HG03066 (cell line): ENCODE data around the gene ABLIM2.

ENCODE experiments used
- ATAC-seq: cut with Tn5 transposase; IDR thresholded peaks from one replicate; pipeline ENCODE4 v1.9.1; 2021; ENCODE audit warnings: low read depth; ENCODE audit not compliant: unreplicated experiment

ABLIM2 gene

DNA sequence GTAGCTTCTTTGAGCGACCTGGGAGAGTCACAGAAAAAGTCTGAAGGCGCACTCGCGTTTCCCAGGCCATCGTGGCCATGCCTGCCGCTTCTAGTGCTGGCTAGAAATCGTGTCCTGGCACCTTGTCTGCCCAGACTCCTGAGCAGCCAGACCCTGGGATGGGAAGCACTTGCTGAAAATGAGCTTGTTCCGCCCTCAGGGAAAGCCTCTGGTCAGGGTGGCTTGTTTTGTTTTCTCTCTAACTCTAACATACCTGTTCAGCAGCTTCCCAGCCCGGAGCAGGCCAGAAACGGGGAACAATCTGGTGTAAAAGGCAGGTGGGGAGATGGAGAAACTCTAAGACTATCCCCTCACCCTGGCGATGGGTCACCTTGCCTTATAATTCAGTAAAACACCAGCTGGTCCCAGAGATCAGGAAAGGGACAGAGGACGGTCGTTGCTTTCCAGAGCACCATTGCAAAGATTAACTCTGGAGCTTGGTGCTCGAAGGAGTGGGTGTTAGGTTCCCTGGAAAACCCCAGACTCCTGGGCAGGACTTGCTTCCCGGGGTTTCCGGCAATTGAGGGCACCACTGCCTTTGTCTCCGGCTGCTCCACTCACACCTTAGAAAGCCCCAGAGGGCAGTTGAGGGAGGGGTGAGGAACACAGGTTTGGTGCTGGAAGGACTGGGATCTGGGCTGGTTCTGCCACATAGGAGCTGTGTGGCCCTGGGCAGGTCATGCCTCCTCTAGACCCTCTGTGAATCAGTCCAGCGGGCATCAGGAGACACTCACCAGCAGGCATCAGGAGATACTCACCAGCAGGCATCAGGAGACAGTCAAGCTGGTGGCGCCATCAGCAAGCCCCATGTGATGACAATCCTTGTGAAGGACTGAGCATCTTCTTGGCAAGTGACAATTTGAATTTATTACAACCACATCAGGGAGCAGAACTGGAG lies 36.0 kb upstream of the ABLIM2 start:
- ATAC-seq, result no peak

DNA sequence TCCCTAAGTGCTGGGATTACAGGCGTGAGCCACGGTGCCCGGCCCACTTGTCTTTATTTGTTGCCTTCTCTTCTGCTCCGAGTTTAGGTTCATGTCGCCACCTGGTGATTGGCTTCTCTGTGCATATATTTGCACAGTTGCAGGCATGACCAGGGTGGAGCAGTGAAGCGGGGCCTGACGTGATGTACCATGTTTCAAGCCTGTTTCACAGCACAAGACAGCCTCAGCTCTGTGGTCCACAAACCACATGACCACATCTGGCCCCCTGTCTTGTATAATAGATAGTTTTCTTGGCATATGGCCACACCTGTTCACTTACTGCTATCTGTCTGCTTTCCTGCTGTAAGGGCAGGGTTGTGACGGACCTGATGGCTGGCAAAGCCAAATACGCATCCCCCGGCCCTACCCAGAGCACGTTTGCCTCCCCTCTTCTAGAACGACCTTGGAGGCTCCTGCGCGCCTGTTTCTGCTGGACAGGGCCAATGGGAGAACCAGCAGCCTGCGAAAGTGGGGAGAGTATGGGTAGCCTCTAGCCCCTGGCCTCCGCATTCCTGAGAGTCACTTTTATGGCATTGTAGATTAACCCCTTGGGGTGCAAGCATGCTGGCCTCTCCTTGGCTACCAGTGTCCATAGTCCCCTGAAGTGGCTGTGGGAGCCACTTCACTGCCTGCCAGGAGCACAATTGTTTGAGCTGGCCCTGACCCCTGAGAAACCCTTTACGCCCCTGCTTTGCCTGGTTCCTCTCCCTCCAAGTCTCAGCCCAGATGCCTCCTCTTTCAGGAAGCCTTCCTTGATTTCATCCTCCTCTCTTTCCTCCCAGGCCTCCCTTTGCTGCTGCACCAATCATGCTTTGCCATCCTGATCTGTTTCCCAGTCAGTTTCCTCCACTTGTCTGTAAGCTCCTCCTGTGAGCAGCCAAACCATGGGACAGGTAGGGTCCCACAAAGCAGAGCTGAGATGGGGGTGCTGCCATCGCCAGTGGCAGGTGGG lies 34.4 kb upstream of the ABLIM2 start:
- peak; percentile 76 for ATAC-seq

DNA sequence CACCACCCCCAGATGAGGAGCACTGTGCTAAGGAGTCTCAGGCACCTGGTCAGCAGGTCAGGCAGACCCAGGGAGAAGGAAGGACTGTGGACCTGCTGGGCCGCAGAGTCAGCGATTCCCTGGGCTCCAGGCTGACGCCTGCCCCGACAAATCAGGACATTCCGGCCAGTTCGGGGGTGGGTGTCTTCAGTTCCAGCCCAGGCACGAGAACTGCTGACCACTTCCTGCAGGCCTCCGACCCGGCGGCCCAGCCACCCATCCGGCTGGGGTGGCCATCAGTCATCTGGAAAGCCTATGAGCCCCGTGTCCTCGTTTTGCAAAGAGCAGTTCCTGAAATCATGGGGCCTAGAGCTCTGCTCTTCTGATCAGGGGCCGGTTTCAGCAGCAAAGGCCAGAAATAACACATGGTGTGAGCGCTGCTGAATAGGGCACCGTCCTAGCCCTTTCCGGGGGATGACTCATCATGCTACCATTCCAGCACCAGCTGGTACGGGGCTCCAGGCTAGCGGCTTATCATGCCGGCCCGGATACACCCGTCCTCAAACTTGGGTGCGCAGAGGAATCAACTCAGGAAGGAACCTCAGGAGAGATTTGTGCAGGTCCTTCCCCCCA lies 32.6 kb upstream of the ABLIM2 start:
- peak; percentile 57 for ATAC-seq

DNA sequence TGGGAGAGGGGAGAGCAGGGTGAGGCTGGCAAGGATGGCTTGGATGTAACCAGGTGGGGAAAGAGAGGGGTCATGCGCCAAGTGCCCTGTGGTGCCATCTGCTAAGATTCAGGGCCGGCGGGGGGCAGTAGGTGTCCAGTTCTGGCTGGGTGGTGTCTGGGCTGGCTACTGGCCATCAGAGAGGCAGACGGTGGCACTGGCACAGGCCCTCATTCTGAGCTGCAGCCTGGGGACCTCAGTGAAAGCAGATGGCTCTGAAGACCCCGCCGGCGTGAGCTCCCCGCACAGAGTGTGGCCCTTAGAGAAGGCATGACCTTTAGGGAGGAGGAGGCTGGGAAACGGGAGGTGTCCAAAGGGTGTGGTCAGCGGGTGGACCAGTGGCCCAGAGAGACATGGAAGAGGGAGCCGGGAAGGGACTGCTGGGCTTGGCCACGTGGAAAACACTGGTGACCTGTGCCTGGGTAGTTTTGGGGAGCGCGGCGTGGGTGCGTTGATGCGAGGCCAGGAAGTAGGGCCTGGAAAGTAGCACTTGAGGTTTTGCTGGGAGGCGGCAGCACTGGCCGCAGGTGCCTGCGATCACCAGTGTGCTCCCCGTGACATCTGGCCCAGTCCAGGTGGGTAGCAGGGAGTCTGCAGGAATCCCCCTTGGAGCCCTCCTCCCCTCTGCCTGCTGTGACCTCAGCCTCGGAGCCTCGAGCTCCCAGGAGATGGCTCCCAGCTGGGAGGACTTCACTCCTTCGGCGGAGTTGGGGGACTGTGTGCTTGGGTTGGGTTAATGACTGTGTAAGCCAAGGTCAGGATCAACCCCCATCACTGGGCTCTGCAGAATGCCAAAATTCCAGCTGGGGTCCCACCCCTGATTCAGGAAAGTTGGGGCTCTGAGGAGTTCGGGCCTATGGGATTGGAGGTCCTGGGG lies 31.2 kb upstream of the ABLIM2 start:
- ATAC-seq, result no peak

DNA sequence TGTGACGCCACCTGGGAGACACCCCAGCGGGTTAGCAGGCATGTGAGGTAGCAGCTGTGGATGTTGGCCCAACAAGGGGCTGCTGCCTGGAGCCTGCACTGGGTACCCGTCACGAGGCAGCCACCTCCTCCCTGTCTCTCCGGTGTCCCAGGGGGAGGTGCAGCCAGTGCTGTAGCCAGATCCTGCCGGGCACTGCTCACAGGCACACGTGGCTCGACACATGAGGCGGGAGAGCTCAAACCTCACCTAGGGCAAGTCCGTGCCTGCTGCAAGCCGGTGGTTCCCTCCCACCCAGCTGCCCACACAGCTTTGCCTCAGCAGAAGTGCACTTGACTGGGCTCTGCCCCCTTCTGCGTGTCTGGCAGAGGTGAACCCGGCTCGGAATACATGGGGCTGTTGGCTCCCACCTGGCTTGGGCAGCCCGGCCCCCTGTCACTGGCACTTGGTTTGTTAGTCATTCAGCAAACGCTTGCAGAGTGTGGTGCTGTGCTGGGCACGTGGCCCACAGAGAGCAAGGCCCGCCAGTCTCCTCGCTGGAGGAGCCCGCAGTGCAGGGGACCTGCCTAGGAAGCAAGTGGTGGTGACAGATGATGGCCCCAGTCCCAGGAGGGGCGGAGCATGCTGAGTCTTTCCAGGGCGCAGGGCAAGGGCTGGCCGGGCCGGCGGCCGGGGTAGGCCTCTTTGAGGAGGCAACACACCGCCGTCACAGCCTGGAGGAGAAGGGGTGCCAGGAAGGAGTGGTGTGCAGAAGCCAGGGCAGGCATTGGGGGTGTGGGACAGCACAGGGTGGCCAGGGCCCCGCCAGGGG lies 30.3 kb upstream of the ABLIM2 start:
- no peak for ATAC-seq

DNA sequence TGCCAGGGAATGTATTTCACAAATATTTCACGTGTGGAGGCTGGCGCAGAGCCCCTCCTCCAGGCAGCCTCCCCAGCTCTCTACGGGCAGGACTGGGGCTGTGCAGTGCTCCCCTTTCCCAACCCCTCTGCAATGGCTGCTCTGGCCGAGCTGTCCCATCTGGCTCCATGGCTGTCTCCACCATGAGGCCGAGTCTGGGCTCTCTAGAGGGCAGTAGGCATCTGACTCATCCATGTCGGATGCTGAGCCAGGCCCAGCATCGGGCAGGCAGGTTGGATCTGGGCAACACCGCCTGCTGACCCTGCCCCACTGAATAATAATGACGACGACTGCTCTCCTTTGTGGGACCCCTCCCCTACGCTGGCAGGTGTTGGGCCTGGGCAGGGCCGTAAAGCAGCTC lies 29.5 kb upstream of the ABLIM2 start:
- no peak for ATAC-seq

DNA sequence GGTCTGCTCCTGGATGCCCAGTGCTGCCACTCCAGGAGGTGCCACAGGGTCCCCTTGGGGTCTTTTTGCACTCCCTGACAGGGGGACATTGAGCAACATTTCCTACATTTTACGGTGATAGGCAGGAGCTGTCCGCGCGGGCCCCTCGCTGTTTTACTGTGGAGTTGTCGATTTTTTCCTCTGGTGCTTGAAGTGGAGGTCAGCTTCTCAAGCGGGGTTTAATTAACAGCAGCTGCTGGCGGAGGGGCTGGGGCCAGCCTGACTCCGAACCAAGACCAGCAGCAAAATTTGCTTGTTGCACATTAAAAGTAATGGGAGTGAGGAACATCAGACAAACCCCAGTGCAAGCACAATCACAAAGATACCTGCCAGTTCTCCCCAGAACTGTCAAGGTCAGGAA lies 27.3 kb upstream of the ABLIM2 start:
- ATAC-seq, result no peak

DNA sequence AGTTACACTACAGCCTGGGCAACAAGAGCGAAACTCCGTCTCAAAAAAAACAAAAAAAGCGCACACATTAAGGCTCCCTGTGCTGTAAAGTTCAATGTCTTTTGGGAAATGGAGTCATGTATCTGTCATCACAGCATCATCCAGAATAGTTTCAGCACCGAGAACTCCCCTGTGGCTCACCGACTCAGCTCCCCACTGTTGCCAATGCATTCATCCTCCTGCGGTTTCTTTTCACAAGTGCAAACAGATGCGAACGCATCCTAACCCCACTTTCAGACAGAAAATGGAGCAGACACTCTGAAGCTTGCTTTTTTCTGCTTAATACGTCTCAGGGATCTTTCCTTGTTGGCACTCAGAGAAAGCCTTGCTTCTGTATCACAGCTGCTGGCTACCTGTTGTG lies 26.7 kb upstream of the ABLIM2 start:
- no peak for ATAC-seq

DNA sequence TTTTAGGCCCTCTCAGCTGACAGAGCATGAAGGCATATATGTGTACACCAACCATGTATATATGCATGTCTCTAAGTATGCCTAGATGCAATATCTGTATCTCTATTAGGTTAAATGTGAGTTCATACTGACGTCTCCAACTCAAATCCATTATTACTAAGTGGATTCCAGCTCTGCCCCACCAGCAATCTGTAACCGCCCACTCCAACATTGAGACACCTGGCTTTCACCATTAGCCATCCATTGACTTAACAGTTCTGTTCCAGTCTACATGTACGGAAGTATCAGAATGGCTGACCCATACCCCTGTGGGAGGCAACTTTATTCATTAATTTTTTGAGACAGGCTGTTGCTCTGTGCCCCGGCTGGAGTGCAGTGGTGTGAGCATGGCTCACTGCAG lies 25.4 kb upstream of the ABLIM2 start:
- no peak for ATAC-seq

DNA sequence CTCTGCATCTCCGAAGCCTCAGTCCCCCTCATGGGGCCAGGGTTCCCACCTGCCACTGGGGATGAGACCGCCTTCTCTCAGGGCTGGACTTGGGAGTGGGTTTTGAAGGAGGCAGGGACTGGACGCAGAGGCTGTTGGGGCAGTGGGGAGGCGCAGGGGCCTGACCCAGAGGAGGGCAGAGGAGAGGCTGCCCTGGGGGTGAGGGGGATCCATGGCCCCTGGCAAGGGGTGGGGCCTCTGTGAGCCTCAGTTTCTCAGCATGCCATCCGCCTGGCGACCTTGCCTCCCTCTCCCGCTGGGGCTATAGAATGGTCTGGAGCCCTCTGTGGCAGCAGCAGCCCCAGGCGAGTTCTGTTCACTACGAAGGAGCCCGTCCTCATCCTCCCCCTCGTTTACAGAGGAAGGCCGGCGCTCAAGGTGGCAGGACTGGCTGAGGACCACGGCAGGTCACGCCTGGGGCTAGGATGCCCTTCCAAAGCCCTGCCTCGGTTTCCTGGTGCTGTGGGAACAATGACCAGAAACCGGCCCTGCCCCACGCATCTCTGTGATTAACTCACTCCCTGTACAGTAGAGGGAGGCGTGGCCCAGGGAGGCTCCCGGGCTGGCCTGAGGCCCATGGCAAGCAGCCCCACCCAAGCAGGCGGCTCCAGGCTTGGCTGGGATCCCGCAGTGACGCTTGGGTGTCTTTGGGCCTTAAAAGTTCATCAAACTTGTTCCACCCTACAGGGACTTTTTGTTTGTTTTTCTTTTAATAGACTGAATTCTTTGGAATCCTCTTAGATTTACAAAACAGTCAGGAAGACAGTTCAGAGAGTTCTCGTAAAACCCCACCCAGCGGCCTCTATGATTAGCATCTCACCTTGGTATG lies 24.5 kb upstream of the ABLIM2 start:
- ATAC-seq, result no peak

DNA sequence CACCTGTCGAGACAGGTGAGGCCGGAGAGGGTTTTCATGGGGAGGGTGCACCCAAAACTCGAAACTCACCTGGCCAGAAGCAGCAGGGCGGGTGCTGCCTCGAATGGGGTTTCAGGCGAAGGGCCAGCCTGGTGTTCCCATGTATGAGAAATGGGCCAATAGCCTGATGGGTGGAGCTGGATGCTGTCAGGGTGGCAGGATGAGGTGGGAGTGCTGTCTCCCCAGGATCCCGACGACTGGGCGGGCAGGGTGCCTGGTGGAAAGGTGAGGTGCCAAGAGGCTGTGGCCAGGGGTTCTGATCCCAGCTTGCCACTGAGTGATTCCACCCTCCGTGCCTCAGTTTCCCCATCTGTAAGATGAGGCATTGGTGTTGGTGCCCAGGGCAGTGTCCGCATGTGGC lies 23.7 kb upstream of the ABLIM2 start:
- no peak for ATAC-seq

DNA sequence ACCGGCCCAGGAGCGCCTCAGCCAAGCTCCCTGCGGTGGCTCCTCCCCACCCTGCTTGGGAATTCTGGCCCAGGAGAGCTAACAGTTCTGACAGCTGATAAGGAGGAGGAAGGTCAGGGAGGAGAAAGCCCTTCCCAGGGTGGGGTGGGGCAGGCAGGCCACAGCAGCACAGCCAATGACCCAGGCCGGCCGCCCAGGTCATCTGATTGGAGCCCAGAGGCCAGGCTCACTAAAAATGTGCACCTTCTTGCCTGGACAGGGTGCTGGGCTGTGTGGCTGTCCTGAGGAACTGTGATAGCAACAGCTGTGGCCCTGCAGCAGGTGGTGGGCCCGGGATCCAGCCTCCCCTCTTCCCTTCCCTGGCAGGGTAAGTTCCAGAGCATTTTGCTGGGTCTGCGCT lies 23.2 kb upstream of the ABLIM2 start:
- no peak for ATAC-seq

DNA sequence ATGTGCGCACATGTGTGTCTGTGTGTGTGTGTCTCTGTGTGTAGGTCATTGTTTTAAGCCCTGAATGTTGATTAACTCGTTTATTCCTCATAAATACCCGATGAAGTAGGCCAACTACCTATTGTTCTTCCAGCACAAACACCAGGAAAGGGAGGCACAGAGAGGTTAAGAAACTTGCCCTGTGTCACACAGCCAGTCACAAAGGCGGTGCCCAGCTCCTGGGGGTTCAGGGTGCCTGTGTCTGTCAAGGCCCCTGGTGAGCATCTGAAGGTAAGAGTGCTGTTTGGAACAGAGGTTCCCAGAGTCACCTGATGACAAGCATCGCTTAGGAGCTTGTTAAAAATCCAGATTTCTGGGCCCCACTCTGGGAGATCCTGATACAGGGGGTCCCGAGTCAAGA lies 22.5 kb upstream of the ABLIM2 start:
- no peak for ATAC-seq

DNA sequence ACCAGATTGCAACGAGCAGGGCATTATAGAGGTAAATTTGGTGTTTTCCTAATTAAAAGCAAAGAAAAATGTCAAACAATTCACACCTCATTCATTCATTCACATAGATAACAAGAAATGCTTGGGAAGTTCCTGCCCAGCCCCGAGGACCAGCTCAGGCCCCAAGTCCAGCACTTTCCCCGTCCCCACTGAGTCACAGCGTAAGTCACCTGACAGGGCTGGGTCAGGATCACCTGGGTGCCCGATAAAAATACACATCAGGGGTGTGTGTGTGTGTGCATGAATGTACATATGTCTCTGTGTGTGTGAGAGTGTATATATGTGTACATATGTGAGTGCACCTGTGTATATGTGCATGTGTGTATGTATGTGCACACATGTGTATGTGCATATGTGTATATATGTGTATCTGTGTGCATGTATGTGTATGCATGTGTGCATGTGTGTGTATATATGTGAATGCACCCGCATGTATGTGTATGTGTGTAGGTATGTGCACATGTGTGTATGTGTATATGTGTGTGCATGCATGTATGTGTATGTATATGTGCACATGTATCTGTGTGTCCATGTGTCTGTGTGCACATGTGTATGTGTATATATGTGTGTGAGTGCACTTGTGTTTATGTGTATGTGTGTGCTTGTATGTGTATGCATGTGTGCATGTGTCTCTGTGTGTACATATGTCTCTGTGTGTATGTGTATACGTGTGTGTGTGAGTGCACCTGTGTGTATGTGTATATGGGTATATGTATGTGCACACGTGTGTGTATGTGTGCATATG lies 21.9 kb upstream of the ABLIM2 start:
- no peak for ATAC-seq

DNA sequence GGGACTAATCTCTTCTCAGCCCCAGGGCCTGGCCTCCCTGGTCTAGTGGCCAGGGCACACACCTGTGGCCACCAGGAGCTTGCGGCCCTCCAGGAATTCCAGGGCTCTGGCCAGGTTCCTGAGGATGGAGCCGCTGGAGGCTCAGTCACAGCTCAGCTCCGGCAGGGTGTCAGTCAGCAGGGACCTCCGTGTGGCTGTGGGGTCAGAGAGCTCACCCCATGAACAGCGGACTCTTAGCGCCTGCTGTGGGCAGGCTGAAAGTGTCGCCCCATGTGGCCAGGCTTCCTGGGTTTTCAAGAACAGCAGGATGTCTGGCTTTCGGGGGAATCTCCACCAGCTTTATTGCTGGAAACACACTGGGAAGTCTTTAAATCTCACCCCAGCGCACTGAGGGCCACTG lies 21.2 kb upstream of the ABLIM2 start:
- ATAC-seq, result no peak

DNA sequence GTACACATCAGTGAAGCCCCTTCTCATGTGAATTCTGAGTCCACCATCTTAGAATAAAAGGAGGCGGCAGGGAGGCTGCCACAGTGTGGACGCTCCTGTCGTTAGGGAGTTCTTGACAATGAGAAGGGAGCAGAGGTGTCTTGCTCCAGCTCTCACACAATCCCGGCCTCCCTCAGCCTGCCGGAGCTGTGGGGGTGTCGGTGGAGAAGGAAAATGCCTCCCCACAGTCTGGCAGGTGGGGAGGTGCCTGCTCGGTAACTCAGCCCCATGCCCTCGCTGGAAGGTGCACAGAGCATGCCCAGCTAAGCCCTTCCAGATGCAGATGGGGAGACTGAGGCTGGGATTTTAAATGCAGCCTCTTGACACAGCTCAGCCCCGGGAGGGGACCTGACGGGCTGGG lies 20.5 kb upstream of the ABLIM2 start:
- no peak for ATAC-seq

DNA sequence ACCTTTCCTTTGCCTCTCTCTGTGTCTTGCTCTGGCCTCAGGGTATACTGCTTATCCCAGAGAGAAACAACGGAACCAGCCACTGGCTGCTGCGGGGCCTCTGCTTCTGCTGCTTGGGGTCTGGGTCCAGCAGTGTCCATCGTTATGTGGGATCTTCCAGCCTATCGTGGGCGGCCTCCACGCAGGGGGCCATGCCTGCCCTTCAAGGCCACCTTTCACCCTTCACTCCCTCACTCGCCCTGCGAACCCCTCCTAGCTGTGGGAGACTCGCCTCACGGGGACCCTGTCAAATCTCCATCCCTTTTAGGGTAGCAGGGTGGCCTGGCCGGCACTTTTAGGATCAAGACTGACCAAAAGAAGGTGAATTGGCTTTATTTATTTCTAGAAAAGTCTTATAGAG lies 19.3 kb upstream of the ABLIM2 start:
- no peak for ATAC-seq
